Stimulated activated CD4-positive, alpha-beta T cell treated with anti-CD3 and anti-CD28 coated beads, TNF-alpha, amount 100 ng/mL, for 1 hour (primary cell): ENCODE results near the gene NDUFS4.
"Not testable (repeated sequence)": the region's sequence is repeated elsewhere in the genome, so short reads cannot be mapped to it uniquely, and the experiment has no call there.

Source experiments
- DNase-seq, 3 donors: peaks; one replicate each; pipeline ENCODE4 v3.0.0-alpha.2; 2020; ENCODE audit warnings: low read depth in 3 of 3, low spot score in 1 of 3

Gene NDUFS4

GRCh38 chr5:53660573-53660972, 100.1 kb downstream of the NDUFS4 start:
- DNase-seq = not testable (repeated sequence)

GRCh38 chr5:53665313-53665712, 104.9 kb downstream of the NDUFS4 start:
- not testable (repeated sequence) for DNase-seq

DNA sequence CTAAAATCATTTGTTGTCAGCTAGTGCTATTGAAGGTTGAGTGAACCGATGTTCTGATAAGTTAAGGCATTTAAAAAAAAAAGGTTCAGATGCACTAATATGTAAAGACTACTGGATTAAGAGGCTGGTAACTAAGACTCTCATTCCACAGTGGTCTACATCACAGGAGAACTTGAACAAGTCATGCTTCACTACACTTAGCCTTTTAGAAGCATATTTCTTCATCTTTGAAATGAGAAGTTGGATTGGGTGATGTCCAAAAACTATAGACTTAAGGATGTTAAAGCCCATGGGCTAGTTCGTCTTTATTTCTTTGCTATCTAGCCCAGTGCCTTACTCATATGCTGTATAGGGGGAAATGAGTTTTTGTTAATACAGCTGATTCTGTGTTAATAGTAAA, 107.2 kb downstream of the NDUFS4 start:
- no peak for DNase-seq

GRCh38 chr5:53671447-53671846, 111.0 kb downstream of the NDUFS4 start:
- no peak for DNase-seq

DNA sequence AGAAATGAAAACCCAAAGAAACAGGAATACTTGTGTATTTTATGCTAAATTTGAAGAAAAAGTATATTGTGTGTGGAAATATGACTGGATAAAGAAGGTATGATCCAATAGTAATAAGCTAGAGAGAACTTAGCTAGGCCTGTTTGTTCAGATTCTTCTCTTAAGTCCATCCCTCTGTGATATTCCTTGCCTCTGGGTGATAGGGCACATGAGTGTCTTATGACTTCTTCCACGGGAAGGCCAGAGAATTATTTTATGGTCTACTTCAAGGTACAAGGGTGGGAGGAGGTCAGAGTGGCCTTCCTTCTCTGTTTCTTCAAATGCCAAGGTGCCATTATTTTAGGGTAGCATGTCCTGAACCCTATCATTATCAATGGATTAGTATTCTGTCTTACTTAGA, 113.7 kb downstream of the NDUFS4 start:
- no peak for DNase-seq

DNA sequence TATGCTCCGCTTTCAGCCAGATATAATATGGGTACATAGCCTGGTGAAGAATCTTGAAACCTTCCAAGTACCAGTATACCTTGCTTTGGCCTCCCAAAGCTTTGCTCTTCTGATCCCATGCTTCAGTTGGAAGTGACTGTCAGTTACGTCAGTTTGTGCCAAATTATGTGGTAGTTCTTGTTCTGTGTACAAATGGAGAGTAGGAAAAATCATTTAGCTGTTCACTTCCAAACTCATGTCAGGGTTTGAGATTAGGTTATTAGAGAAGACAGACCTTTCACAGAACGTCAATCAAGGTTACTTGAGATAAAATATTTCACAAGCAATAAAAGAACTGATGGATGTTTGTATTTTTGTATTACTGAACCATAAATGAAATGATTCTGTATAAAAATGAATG, 117.2 kb downstream of the NDUFS4 start:
- DNase-seq = no peak

- DNase-seq = no peak
Measured at GRCh38 chr5:53678981-53679660, 118.7 kb downstream of the NDUFS4 start.

DNA sequence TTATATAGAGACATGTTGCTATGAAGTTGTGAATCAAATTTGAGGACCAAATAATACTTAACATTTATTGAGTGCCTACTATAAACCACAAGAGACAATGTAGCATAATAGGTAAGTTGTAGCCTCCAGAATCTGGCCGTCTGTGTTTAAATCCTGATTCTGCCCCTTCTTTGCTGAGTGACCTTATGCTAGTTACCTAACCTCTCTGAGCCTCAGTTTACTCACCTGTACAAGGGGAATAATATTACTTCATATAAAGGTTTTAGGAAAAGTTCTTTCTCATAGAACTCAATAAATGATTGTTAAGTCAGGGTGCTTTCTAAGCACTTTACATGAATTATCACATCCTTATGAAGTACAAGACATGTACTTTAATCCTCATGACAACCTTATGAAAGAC, 120.6 kb downstream of the NDUFS4 start:
- no peak for DNase-seq

GRCh38 chr5:53691014-53691413, 130.6 kb downstream of the NDUFS4 start:
- DNase-seq = no peak

DNA sequence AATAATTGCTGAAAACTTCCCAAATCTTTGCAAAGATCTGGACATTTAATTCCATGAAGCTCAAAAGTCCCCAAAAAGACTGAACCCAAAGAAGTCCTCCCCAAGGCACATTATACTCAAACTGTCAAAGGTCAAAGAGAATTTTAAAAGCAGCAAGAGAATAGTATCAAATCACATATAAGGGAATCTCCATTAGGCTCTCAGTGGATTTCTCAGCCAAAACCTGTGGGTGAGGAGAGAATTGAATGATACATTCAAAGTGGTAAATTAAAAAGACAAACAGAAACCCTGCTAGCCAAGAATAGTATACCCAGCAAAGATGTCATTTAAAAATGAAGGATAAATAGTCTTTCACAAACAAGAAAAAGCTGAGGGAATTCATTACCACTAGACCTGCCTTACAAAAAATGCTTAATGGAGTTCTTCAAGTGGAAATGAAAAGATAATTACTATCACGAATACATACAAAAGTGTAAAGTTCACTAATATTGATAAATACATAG, 134.1 kb downstream of the NDUFS4 start:
- no peak for DNase-seq

DNA sequence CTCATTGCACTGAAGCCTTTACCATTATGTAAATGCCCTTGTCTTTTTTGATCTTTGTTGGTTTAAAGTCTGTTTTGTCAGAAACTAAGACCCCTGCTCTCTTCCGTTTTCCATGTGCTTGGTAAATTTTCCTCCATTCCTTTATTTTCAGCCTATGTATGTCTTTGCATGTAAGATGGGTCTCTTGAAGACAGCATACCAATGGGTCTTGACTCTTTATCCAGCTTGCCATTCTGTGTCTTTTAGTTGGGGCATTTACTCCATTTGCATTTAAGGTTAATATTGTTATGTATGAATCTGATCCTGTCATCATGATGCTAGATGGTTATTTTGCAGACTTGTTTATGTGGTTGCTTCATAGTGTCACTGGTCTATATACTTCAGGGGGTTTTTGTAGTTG, 150.0 kb downstream of the NDUFS4 start:
- DNase-seq = not testable (repeated sequence)

DNA sequence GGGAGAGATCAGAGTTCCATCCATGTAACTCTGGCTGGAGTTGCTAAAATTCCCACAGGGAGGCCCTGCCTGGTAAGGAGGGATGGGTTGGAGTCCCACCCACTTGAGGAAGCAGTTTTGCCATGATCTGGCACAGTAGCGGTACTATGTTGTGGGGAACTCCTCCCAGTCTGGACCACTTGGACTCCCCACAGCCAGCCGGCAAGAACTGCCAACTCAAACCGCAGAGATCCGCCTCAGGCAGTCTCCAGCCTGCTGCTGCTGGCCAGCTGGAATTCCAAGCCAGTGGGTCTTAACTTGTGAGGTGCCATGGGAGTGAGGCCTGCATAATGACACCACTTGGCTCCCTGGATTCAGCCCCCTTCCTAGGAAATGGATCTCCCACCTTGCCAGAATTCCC, 151.9 kb downstream of the NDUFS4 start:
- DNase-seq = no peak

DNA sequence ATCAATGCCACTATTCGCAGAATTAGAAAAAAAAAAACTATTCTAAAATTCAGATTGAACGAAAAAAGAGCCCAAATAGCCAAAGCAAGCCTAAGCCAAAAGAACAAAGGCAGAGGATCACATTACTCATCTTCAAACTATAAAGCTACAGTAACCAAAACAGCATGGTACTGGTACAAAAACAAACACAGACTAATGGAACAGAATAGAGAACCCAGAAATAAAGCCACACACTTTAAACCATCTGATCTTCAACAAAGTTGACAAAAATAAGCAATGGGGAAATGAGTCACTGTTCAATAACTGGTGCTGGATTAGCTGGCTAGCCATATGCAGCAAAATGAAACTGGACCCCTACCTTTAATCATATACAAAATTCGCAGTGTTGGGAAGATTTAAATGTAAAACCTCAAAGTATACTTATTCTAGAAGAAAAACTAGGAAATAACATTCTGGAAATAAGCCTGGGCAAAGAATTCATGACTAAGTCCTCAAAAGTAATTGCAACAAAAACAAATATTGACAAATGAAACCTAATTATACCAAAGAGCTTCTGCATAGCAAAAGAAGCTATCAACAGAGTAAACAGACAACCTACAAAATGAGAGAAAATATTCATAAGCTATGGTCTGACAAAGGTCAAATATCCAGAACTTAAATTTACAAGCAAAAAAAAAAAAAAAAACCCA, 153.7 kb downstream of the NDUFS4 start:
- no peak for DNase-seq

GRCh38 chr5:53714667-53715010, 154.2 kb downstream of the NDUFS4 start:
- DNase-seq = no peak

DNA sequence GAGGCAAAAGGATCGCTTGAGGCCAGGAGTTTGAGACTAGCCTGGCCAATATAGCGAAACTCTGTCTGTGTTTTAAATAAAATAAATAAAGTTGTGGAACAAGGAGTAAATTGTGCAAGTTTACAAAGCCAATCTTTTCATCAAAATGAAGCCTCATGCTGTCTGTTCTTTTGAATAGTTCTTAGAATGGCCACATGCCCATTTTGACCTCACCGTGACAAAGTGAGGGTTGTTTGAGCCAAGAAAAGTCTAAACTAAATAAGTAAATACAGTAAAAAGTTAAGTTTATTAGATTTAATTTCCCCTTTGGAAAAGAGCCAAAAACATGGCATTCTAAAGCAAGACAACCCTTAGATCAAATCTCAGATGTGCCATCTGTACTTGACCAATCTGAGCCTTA, 165.7 kb downstream of the NDUFS4 start:
- no peak for DNase-seq

DNA sequence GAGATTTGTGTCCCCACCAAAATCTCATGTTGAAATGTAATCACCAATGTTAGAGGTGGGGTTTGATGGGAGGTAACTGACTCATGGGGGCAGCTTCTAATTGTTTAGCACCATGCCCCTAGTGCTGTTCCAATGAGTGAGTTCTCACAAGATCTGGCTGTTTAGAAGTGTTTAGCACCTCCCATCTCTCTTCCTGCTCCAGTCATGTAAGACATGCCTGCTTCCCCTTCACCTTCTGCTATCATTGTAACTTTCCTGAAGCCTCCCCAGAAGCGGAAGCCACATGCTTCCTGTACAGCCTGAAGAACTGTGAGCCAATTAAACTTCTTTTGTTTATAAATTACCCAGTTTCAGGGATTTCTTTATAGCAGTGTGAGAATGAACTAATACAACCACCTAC, 170.5 kb downstream of the NDUFS4 start:
- DNase-seq = no peak
